ENCODE measurements around the gene SNRNP35.
A peak's percentile ranks its signal among the peaks of the same experiment; 100 is the strongest.

GRCh38 chr12:123436017-123436964, 21.6 kb upstream of the SNRNP35 start, which contains the start of gene RILPL2:
- TF ChIP-seq, protein P1, sequence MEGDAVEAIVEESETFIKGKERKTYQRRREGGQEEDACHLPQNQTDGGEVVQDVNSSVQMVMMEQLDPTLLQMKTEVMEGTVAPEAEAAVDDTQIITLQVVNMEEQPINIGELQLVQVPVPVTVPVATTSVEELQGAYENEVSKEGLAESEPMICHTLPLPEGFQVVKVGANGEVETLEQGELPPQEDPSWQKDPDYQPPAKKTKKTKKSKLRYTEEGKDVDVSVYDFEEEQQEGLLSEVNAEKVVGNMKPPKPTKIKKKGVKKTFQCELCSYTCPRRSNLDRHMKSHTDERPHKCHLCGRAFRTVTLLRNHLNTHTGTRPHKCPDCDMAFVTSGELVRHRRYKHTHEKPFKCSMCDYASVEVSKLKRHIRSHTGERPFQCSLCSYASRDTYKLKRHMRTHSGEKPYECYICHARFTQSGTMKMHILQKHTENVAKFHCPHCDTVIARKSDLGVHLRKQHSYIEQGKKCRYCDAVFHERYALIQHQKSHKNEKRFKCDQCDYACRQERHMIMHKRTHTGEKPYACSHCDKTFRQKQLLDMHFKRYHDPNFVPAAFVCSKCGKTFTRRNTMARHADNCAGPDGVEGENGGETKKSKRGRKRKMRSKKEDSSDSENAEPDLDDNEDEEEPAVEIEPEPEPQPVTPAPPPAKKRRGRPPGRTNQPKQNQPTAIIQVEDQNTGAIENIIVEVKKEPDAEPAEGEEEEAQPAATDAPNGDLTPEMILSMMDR (conservative IDR thresholded peaks at IDR 0.05; ENCODE audit: low read length) = peak; percentile 19; the same call in 1 of the 2 replicates
- TF ChIP-seq EZH2phosphoT487 (IDR thresholded peaks at IDR 0.05; ENCODE audit: borderline replicate concordance) = no peak

Measured in Loucy (cell line).